Neural cell (in vitro differentiated cells): Measurements from ENCODE around the gene AKAP6.

ENCODE experiments used
- CTCF ChIP-seq: fragments of 450-650 bp; IDR thresholded peaks from 2 replicates; pipeline ENCODE4 v1.5.1; 2014; ENCODE audit warnings: antibody characterized with exemption, mild to moderate bottlenecking, moderate library complexity; ENCODE audit not compliant: poor library complexity, severe bottlenecking
- EP300 ChIP-seq: fragments of 450-650 bp; conservative IDR thresholded peaks from 2 replicates; pipeline ENCODE4 v1.6.1; 2014; ENCODE audit warnings: antibody characterized with exemption, mild to moderate bottlenecking, moderate library complexity; ENCODE audit not compliant: poor library complexity, severe bottlenecking
- EZH2 ChIP-seq: fragments of 200-600, 300-800 bp; shearing (Covaris generic), sonication (generic); IDR thresholded peaks from 2 replicates; pipeline ENCODE4 v1.6.1; 2014; ENCODE audit warnings: antibody characterized with exemption, low read length, borderline replicate concordance, mild to moderate bottlenecking; ENCODE audit not compliant: insufficient read depth, poor library complexity, severe bottlenecking
- MXI1 ChIP-seq: fragments of 450-650 bp; conservative IDR thresholded peaks from 2 replicates; pipeline ENCODE4 v1.6.1; 2014; ENCODE audit warnings: antibody characterized with exemption, mild to moderate bottlenecking; ENCODE audit not compliant: poor library complexity, severe bottlenecking
- POLR2AphosphoS5 ChIP-seq: IDR thresholded peaks from 2 replicates; pipeline ENCODE4 v1.6.1; 2012
- RAD21 ChIP-seq: fragments of 450-650 bp; conservative IDR thresholded peaks from 2 replicates; pipeline ENCODE4 v1.6.1; 2014; ENCODE audit warnings: antibody characterized with exemption, mild to moderate bottlenecking, moderate library complexity
- REST ChIP-seq: IDR thresholded peaks from 2 replicates; pipeline ENCODE4 v1.6.1; 2012; ENCODE audit warnings: borderline replicate concordance
- SMC3 ChIP-seq: fragments of 450-650 bp; conservative IDR thresholded peaks from 2 replicates; pipeline ENCODE4 v1.6.1; 2014; ENCODE audit warnings: antibody characterized with exemption, mild to moderate bottlenecking, moderate library complexity; ENCODE audit not compliant: poor library complexity
- TAF1 ChIP-seq: IDR thresholded peaks from 2 replicates; pipeline ENCODE4 v1.6.1; 2012; ENCODE audit warnings: low read depth

GRCh38 chr14:32808644-32809043 lies 479.5 kb downstream of the AKAP6 start:
- TF ChIP-seq EZH2, result no peak
- no peak for TF ChIP-seq POLR2AphosphoS5
- no peak for TF ChIP-seq CTCF
- no peak for TF ChIP-seq RAD21
- no peak for TF ChIP-seq TAF1
- no peak for TF ChIP-seq MXI1
- no peak for TF ChIP-seq REST
- TF ChIP-seq SMC3, result no peak
- TF ChIP-seq EP300, result no peak
